ENCODE data around the gene SLN. TPM values are rescaled to one million over a fixed set of nuclear protein-coding genes. Genes with fewer than 3 reads are reported as not detected.

The SLN gene
- total RNA-seq, 4 donors from 2014 or later: 2.7 TPM; not detected in 3

GRCh38 chr11:107732689-107733051 is 20.8 kb upstream of the SLN start:
- TF ChIP-seq CTCF (IDR thresholded peaks at IDR 0.05): no peak
- no peak for TF ChIP-seq EP300 (IDR thresholded peaks at IDR 0.05)
- no peak for TF ChIP-seq POLR2A (IDR thresholded peaks at IDR 0.05)
- no peak for TF ChIP-seq POLR2AphosphoS5 (IDR thresholded peaks at IDR 0.05)
- ATAC-seq: no peak

GRCh38 chr11:107731941-107732688 is 20.3 kb upstream of the SLN start:
- no peaks in the 10 kb centered on the region for H3K27me3 ChIP-seq
- 72 to 81% methylated on average over 5 to 10 of the region's 12 CpGs for WGBS, 2 donors (ENCODE audit: low coverage in 1 of 2)
- H3K9me3 ChIP-seq: no peaks in the 10 kb centered on the region
- H3K4me1 ChIP-seq: no peaks in the 10 kb centered on the region
- ATAC-seq: no peak
- no peak for TF ChIP-seq EP300 (IDR thresholded peaks at IDR 0.05)
- TF ChIP-seq POLR2A (IDR thresholded peaks at IDR 0.05): no peak
- no peak for TF ChIP-seq POLR2AphosphoS5 (IDR thresholded peaks at IDR 0.05)
- no peak for TF ChIP-seq CTCF (IDR thresholded peaks at IDR 0.05)
- H3K27ac ChIP-seq: no peak overlapping the region
- H3K4me3 ChIP-seq: no peak overlapping the region
- no peaks in the 10 kb centered on the region for H3K36me3 ChIP-seq

More at GRCh38 chr11:107732689-107733051, 20.8 kb upstream of the SLN start:
- Histone ChIP-seq H3K9me3 (no peaks in the 10 kb centered on the region), H3K4me3 (no peak overlapping the region), H3K4me1 (no peaks in the 10 kb centered on the region), H3K27ac (no peak overlapping the region), H3K36me3 (no peaks in the 10 kb centered on the region), H3K27me3 (no peaks in the 10 kb centered on the region)
- WGBS, 2 donors (ENCODE audit: low coverage in 1 of 2): 83 to 88% methylated on average over 2 to 10 of the region's 10 CpGs

GRCh38 chr11:107722662-107723061 is 10.8 kb upstream of the SLN start:
- TF ChIP-seq EP300 (IDR thresholded peaks at IDR 0.05): no peak
- TF ChIP-seq CTCF (IDR thresholded peaks at IDR 0.05): no peak
- TF ChIP-seq POLR2A (IDR thresholded peaks at IDR 0.05): no peak
- no peak for TF ChIP-seq POLR2AphosphoS5 (IDR thresholded peaks at IDR 0.05)
- H3K27ac ChIP-seq: no peak overlapping the region
- H3K36me3 ChIP-seq: no peaks in the 10 kb centered on the region
- no peaks in the 10 kb centered on the region for H3K27me3 ChIP-seq
- no peak for ATAC-seq
- H3K9me3 ChIP-seq: no peaks in the 10 kb centered on the region
- no peak overlapping the region for H3K4me3 ChIP-seq
- no peaks in the 10 kb centered on the region for H3K4me1 ChIP-seq

- Histone ChIP-seq H3K4me1 (no peaks in the 10 kb centered on the region), H3K4me3 (no peak overlapping the region), H3K27me3 (no peaks in the 10 kb centered on the region), H3K27ac (no peak overlapping the region), H3K36me3 (no peaks in the 10 kb centered on the region), H3K9me3 (no peaks in the 10 kb centered on the region)
- ATAC-seq: no peak
- no peak for TF ChIP-seq POLR2AphosphoS5 (IDR thresholded peaks at IDR 0.05)
- no peak for TF ChIP-seq POLR2A (IDR thresholded peaks at IDR 0.05)
- TF ChIP-seq CTCF (IDR thresholded peaks at IDR 0.05): no peak
- 92% methylated on average over 2 of the region's 2 CpGs for WGBS, 2 donors (ENCODE audit: low coverage in 1 of 2)
Observed at GRCh38 chr11:107721207-107721606, 9.4 kb upstream of the SLN start.

- ATAC-seq: no peak
- Histone ChIP-seq H3K9me3 (no peaks in the 10 kb centered on the region), H3K36me3 (no peaks in the 10 kb centered on the region), H3K4me3 (no peak overlapping the region), H3K4me1 (no peaks in the 10 kb centered on the region), H3K27ac (peak overlapping the region in 3 of 4 donors; percentile 51 to 72 (median 56)), H3K27me3 (no peaks in the 10 kb centered on the region)
- WGBS, 2 donors (ENCODE audit: low coverage in 1 of 2): 11% methylated on average over 2 of the region's 2 CpGs; no CpG with 5 or more reads in 1 of the 2 donors
- TF ChIP-seq EP300 (IDR thresholded peaks at IDR 0.05) (no peak), POLR2AphosphoS5 (IDR thresholded peaks at IDR 0.05) (no peak), CTCF (IDR thresholded peaks at IDR 0.05) (no peak), POLR2A (IDR thresholded peaks at IDR 0.05) (no peak)
Observed at GRCh38 chr11:107720303-107720774, 8.5 kb upstream of the SLN start.
